Erythroblast (primary cell): ENCODE data around the gene TOGARAM1.

Experiments
- GATA1 ChIP-seq: IDR thresholded peaks from 2 replicates; pipeline ENCODE4 v1.6.1; 2011; ENCODE audit warnings: low read depth, mild to moderate bottlenecking, control low read depth, low read length, moderate library complexity
- POLR2A ChIP-seq: IDR thresholded peaks from 2 replicates; pipeline ENCODE4 v1.6.1; 2011; ENCODE audit warnings: mild to moderate bottlenecking, low read length

GRCh38 chr14:44952391-44953110 is 9.4 kb upstream of the TOGARAM1 start:
- TF ChIP-seq POLR2A (no peak), GATA1 (no peak)
